ENCODE results near the gene SLC7A8. TPM values are rescaled to one million over a fixed set of nuclear protein-coding genes. Genes with fewer than 3 reads are reported as not detected.
"Not testable (repeated sequence)": the region's sequence is repeated elsewhere in the genome, so short reads cannot be mapped to it uniquely, and the experiment has no call there.

Gene SLC7A8
- total RNA-seq, 2 experiments from 2014 or later: 0.76 to 0.93 TPM

- no peaks in the 10 kb centered on the region for H3K4me1 Mint-ChIP-seq
- H3K27ac Mint-ChIP-seq: no peak overlapping the region
- H3K9me3 Mint-ChIP-seq: no peaks in the 10 kb centered on the region
- POLR2A ChIA-PET: no interaction called here
- no peak for DNase-seq
- H3K36me3 Mint-ChIP-seq (ENCODE audit: low read depth): no peaks in the 10 kb centered on the region
- CTCF ChIA-PET: interaction anchor here (1.7 kb wide), 1 partner anchor 81 kb away, joined by 8 read pairs; no protein-coding TSS in a partner anchor
- H3K4me3 Mint-ChIP-seq: no peak overlapping the region
- peaks cover 15% of the 10 kb centered on the region for H3K27me3 Mint-ChIP-seq
Measured at GRCh38 chr14:23202001-23202400, 18.5 kb upstream of the SLC7A8 start.

GRCh38 chr14:23199141-23199540, 15.7 kb upstream of the SLC7A8 start:
- H3K4me1 Mint-ChIP-seq; H3K9me3 Mint-ChIP-seq; DNase-seq; H3K27ac Mint-ChIP-seq; H3K4me3 Mint-ChIP-seq; POLR2A ChIA-PET; H3K36me3 Mint-ChIP-seq (ENCODE audit: low read depth): not testable (repeated sequence)
- CTCF ChIA-PET: interaction anchor here (1.0 kb wide), 1 partner anchor 12 kb away, joined by 3 read pairs; no protein-coding TSS in a partner anchor
- H3K27me3 Mint-ChIP-seq: peaks cover 12% of the 10 kb centered on the region

- H3K4me1 Mint-ChIP-seq; POLR2A ChIA-PET; H3K4me3 Mint-ChIP-seq; H3K9me3 Mint-ChIP-seq; H3K36me3 Mint-ChIP-seq (ENCODE audit: low read depth); H3K27ac Mint-ChIP-seq; DNase-seq; CTCF ChIA-PET: not testable (repeated sequence)
- peaks cover 11% of the 10 kb centered on the region for H3K27me3 Mint-ChIP-seq
Measured at GRCh38 chr14:23196487-23196886, 13.0 kb upstream of the SLC7A8 start.

GRCh38 chr14:23195552-23196101, 12.2 kb upstream of the SLC7A8 start:
- Mint-ChIP-seq H3K27me3 (peaks cover 11% of the 10 kb centered on the region), H3K4me3 (no peak overlapping the region), H3K36me3 (ENCODE audit: low read depth) (no peaks in the 10 kb centered on the region), H3K4me1 (no peaks in the 10 kb centered on the region), H3K9me3 (no peaks in the 10 kb centered on the region), H3K27ac (no peak overlapping the region)
- ChIA-PET POLR2A (no interaction called here), CTCF (interaction anchor here (1.1 to 1.8 kb wide), 3 partner anchors 11 to 74 kb away, joined by 3 to 10 read pairs (median 4); no protein-coding TSS in a partner anchor)
- DNase-seq: no peak

DNA sequence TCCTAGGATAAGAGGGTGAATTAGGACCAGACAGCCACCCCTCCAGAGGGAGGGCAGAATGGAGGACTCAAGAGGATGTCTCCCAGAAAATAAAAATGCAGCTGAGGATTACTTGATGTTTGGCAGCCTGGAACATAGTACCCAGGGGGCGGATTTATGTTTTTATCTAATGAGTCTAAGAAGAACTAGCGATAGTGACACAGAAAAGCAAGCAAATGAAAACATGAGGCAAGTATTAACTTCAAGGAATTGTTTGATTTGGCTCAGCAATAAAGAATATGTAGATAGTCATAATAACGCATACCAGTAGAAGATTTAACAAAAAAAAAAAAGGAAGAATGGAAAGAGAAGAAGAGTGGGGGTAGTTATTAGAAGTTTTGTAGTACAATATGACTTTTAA, 10.0 kb upstream of the SLC7A8 start:
- ChIA-PET CTCF (no interaction called here), POLR2A (no interaction called here)
- Mint-ChIP-seq H3K4me3 (no peak overlapping the region), H3K9me3 (no peaks in the 10 kb centered on the region), H3K4me1 (no peaks in the 10 kb centered on the region), H3K27ac (no peak overlapping the region), H3K36me3 (ENCODE audit: low read depth) (no peaks in the 10 kb centered on the region), H3K27me3 (peaks cover 11% of the 10 kb centered on the region)
- DNase-seq: no peak

DNA sequence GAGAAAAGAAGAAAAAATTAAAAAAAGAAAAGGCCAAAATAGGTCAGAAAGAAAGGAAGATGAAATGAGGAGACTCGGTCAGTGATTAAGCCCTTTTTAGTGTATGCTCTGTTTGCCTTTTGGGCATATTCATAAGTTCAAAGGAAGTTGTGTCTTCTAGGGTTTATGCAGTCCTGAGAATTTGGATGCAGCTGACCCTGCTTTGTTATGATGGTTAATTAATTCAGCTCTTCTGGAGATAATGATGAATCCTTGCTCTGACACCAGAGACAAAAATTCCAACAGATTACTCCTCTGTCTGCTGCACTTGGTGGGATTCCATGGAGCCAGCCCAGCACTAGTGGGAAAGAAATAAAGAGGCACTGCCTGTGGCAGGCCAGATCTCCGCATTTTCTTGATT, 4.5 kb upstream of the SLC7A8 start:
- CTCF ChIA-PET: interaction anchor here (0.9 to 11.0 kb wide), 8 partner anchors 10 to 414 kb away, joined by 3 to 214 read pairs (median 4); partner anchors contain the start of gene CEBPE
- Mint-ChIP-seq H3K4me3 (no peak overlapping the region), H3K4me1 (peaks cover 2% of the 10 kb centered on the region)

GRCh38 chr14:23186913-23187654, 3.6 kb upstream of the SLC7A8 start:
- Mint-ChIP-seq H3K27me3 (peaks cover 17% of the 10 kb centered on the region), H3K9me3 (no peaks in the 10 kb centered on the region), H3K36me3 (ENCODE audit: low read depth) (no peaks in the 10 kb centered on the region), H3K4me1 (peaks cover 2% of the 10 kb centered on the region), H3K4me3 (no peak overlapping the region), H3K27ac (no peak overlapping the region)
- ChIA-PET CTCF (interaction anchor here (0.7 to 11.0 kb wide), 11 partner anchors 9 to 413 kb away, joined by 3 to 214 read pairs (median 4); partner anchors contain the start of gene CEBPE), POLR2A (interaction anchor here (1.1 to 2.0 kb wide), 2 partner anchors 65 to 67 kb away, joined by 3 to 6 read pairs; no protein-coding TSS in a partner anchor)
- DNase-seq: peak; percentile 22

More for the DNA sequence above, 4.5 kb upstream of the SLC7A8 start:
- Mint-ChIP-seq H3K9me3 (no peaks in the 10 kb centered on the region), H3K27ac (no peak overlapping the region), H3K36me3 (ENCODE audit: low read depth) (no peaks in the 10 kb centered on the region), H3K27me3 (peaks cover 17% of the 10 kb centered on the region)
- DNase-seq: no peak
- POLR2A ChIA-PET: interaction anchor here (1.1 to 2.0 kb wide), 2 partner anchors 66 to 68 kb away, joined by 3 to 6 read pairs; no protein-coding TSS in a partner anchor

- Mint-ChIP-seq H3K36me3 (ENCODE audit: low read depth) (no peaks in the 10 kb centered on the region), H3K9me3 (no peaks in the 10 kb centered on the region), H3K27ac (no peak overlapping the region), H3K4me1 (peaks cover 2% of the 10 kb centered on the region), H3K27me3 (peaks cover 27% of the 10 kb centered on the region), H3K4me3 (no peak overlapping the region)
- DNase-seq: no peak
- CTCF ChIA-PET: interaction anchor here (0.7 to 11.0 kb wide), 7 partner anchors 22 to 270 kb away, joined by 3 to 214 read pairs (median 3); partner anchors contain the start of gene CEBPE
- POLR2A ChIA-PET: interaction anchor here (0.8 kb wide), 1 partner anchor 136 kb away, joined by 3 read pairs; the partner anchor contains the start of gene PABPN1
Measured at GRCh38 chr14:23185063-23185462, 1.6 kb upstream of the SLC7A8 start.

DNA sequence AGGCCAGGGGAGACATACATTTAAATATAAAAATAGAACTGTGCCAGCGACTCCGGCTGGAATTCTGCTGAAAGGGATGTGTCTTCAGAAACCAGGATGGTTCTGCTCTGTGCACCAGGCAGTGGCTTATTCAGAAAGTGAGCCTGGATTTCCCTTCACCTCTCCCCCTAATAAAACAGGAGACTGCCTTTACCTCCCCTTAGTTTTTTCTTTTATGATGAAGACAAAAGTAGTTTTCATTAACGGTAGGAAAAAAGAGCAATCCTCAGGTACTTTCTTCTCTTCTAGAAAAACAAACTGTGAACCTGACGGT, 346 bp downstream of the SLC7A8 start:
- DNase-seq: no peak
- no peak overlapping the region for H3K27ac Mint-ChIP-seq
- peaks cover 29% of the 10 kb centered on the region for H3K27me3 Mint-ChIP-seq
- no peak overlapping the region for H3K4me3 Mint-ChIP-seq
- ChIA-PET POLR2A (interaction anchor here (0.7 to 1.5 kb wide), 2 partner anchors 8 to 21 kb away, joined by 3 to 4 read pairs; no protein-coding TSS in a partner anchor), CTCF (interaction anchor here (1.0 to 11.0 kb wide), 5 partner anchors 12 to 107 kb away, joined by 3 to 214 read pairs (median 4); partner anchors contain the start of gene CEBPE)
- H3K4me1 Mint-ChIP-seq: peaks cover 2% of the 10 kb centered on the region
- no peaks in the 10 kb centered on the region for H3K36me3 Mint-ChIP-seq (ENCODE audit: low read depth)
- H3K9me3 Mint-ChIP-seq: no peaks in the 10 kb centered on the region

DNA sequence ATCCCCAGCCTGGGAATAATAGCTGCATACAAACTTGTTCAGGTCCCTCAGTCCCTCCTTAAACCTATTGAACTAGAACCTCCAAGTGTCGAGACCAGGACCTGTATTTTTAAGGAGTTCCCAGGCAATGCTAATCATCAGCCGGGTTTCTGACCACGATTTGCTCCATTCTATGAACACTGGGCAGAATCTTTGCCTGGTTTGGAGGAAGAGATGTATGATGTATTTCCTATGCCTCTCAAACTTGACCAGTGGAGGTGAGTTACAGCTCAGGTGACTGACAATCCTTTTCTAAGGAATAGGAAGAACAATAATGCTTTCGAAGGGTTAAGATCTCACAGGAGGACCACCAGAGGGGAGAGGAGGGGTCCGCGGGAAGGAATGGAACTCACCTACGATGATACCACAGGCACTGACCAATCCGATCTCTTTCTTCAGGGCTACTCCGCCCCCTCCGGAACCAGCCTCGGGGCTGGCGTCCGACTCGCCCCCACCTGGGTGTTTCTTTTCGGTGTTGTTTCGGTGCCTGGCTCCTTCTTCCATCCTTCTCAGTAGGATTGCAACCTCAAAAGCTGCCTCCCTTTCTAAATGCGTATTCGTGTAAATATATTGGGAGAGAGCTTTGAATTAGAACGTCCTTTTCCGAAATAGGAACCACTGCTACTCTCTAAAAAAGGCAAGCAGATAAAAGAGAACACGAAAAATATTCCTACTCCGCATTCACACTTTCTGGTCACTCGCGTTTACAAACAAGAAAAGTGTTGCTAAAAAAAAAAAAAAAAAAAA, 895 bp downstream of the SLC7A8 start:
- Mint-ChIP-seq H3K36me3 (ENCODE audit: low read depth) (no peaks in the 10 kb centered on the region), H3K4me1 (peaks cover 2% of the 10 kb centered on the region), H3K4me3 (no peak overlapping the region), H3K27me3 (peaks cover 33% of the 10 kb centered on the region), H3K27ac (no peak overlapping the region), H3K9me3 (no peaks in the 10 kb centered on the region)
- ChIA-PET POLR2A (interaction anchor here (0.7 kb wide), 1 partner anchor 20 kb away, joined by 4 read pairs; no protein-coding TSS in a partner anchor), CTCF (interaction anchor here (1.0 to 11.0 kb wide), 4 partner anchors 13 to 61 kb away, joined by 3 to 214 read pairs (median 4); partner anchors contain the start of gene CEBPE)
- peak; percentile 22 for DNase-seq

DNA sequence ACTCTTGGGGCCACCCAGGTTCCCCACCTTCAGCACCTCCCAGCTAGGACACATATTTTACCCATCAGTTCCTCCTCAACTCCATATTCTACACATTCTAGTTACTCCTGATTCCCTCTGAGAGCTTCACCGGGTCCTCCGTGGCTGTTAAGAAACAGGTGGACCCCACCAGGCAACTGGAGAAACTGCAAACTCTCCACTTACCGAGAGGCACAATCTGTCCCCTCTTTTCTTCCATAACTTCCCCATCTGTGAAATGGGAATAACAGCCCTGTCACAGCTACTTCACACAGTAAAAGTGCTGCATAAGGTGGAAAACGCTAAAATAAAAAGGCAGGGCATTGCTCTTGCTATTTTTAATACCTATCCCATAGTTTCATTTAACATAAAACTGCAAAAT, 1.5 kb downstream of the SLC7A8 start:
- DNase-seq: no peak
- Mint-ChIP-seq H3K27ac (no peak overlapping the region), H3K27me3 (peaks cover 35% of the 10 kb centered on the region), H3K4me1 (peaks cover 2% of the 10 kb centered on the region), H3K9me3 (no peaks in the 10 kb centered on the region), H3K36me3 (ENCODE audit: low read depth) (no peaks in the 10 kb centered on the region), H3K4me3 (no peak overlapping the region)
- CTCF ChIA-PET: interaction anchor here (0.6 to 11.0 kb wide), 5 partner anchors 12 to 60 kb away, joined by 3 to 214 read pairs (median 3); partner anchors contain the start of gene CEBPE
- POLR2A ChIA-PET: no interaction called here

DNA sequence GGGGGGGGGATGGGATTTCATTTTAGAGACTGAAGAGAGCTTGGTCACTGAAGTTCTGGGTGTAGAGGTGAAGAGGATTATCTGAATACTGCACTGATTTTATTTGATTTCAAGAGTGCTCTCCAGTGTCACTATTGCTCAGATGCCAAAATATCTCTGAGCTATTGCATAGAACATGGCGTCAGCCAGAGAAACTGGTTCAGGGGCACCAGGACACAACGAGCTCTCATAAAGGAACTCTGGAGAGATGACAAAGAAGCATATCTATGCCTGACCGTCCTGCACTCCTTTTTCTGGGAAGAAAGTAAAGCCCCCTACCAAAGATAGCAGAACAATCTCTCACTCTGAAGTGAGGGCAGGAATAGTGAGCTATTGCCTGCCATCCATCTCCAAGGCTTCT, 2.0 kb downstream of the SLC7A8 start:
- no peaks in the 10 kb centered on the region for H3K36me3 Mint-ChIP-seq (ENCODE audit: low read depth)
- no peak overlapping the region for H3K27ac Mint-ChIP-seq
- peaks cover 35% of the 10 kb centered on the region for H3K27me3 Mint-ChIP-seq
- ChIA-PET POLR2A (no interaction called here), CTCF (interaction anchor here (0.6 to 11.0 kb wide), 3 partner anchors 12 to 60 kb away, joined by 3 to 214 read pairs (median 3); partner anchors contain the start of gene CEBPE)
- peaks cover 2% of the 10 kb centered on the region for H3K4me1 Mint-ChIP-seq
- no peak overlapping the region for H3K4me3 Mint-ChIP-seq
- DNase-seq: no peak
- H3K9me3 Mint-ChIP-seq: no peaks in the 10 kb centered on the region
